HG03520 (cell line): ENCODE results near the gene CLDN24.

ENCODE experiments used
- ATAC-seq: cut with Tn5 transposase; IDR thresholded peaks from one replicate; pipeline ENCODE4 v1.9.1; 2021; ENCODE audit warnings: mild to moderate bottlenecking, moderate library complexity; ENCODE audit not compliant: unreplicated experiment

CLDN24 gene

DNA sequence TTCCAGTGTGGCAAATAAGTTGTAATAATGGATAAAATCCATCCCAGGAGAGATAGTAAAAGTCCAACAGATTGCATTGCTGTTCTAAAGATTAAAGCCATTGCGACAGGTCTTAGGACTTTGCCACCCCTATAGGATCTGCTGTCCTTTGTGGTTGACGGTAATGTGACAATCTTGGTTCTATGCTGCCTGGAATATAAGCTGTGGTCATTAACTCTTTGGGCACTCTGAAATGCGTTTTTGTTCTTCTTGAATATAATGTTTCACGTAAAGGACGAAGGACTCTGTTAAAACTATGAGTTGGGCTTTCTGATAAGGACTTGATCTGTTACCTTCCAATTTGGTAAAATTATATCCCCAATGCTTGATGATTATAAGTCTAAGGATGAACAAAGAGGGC lies at the start of gene CLDN24:
Gene CLDN24 (minus strand): TSS at position 101 of the 400 bp plus-strand sequence. CDS start 0 bp downstream, at position 101.
- no peak for ATAC-seq

DNA sequence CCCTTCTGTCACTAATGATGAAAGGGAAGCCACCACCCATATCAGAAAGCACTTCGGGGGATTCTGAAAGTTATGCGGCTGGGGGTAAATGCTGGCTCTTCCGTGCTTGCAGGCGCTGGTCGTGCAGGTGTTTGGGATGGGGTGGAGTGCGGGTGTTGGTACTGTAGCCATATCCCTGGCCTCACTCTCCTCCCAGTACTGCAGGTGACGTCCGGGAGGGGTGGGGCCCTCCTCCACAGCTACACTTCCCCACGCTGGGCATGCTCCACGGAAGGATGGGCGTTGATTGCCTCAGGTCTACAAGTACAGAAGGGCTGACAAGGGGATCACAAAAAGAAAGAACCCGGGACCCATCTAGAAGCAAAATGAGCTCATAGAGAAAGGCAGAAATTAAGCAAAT lies 48.6 kb upstream of the CLDN24 start:
- ATAC-seq: no peak

DNA sequence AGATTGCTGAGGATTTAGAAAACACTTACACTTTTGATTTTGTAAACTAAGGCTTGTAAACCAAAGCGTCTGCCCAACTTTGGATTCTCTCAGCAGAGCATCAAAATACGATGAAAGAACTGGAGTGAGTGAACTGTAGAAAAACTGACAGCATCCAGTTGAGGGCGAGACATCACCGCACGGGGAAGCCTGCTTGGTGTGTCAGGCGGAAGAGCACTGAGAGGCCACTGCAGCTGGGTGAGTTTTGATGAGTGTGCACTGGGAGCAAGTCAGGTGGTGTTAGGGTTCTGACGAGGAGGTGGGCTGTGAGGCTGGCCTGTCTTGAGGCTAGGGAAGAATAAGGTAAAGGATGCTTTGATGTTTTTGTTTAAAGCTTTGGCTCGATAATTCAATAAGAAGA lies 46.8 kb upstream of the CLDN24 start:
- ATAC-seq: no peak

DNA sequence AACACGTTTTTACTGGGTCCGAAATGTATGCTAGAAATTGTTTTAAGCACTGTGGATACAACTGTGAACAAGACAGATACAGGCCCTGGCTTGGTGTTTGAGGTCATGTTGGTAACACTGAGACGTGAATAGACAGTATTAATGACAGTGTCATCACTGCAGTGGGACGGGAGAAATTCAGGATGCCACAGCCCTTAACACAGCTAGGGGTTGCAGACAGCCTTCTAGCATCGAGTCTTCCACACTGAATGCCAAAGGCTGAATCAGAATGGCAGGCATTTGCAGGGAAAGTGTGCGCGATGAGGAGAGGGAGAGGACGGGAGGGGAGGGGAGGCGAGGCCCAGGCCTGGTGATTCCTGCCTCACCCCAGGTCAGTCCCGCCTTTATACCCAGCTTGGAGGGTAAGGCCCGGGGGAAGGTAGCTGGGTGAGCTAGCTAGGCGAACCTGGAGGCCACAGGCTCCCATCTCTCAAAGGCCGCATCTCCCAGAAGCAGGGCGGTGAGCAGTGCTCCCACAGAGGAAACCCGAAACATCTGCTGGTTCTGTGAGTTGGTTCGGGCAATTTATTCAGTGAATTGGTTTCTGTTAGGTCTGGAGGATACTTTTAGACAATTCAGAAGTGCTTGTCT lies 44.1 kb upstream of the CLDN24 start:
- ATAC-seq: no peak

DNA sequence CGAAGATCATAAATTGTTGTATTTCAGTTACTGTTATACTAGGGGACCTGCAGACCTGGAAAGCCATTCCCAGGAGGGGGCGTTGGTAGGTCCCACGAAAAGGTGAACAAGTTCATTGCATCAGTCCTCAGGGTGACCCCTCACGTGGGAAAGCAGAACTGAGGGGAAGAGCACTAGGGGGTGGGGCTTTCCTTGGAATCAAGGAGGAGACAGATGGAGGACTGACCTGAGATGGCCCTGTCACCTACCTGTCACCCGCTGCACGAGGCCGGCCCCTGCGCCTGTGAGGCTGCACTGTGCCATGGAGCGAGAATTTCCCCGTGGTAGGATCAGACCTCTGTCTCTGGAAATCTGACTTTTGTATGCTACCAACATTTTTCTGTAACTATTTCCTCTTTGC lies 41.8 kb upstream of the CLDN24 start:
- no peak for ATAC-seq

DNA sequence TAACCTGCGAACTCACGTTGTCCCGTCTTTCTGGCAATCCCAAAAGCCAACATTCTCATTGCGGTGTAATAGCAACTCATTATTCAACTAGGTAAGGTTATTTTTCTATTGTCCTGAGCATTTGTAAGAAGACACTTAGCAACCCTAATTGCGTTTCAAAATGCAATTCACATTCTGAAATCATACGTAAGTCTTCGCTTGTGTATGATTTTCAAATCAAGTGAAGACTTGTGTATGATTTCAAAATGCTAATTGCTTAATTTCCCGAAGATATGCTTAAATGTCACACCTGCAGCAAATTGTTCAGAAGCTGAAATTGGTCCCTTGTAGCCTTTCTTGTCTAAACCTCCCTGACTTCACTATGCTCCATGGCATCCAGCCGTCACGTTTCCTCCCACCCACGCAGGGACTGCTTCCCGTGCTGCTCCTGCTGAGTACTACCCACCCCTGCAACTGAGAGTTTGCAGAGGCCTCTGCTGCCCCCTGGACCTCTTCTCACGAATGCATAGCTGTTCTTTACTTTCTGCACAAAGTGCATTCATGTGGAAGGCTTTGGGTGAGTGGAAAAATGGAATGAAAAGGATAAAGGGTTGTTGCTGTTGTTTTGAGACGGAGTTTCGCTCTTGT lies 40.8 kb upstream of the CLDN24 start:
- ATAC-seq: no peak

DNA sequence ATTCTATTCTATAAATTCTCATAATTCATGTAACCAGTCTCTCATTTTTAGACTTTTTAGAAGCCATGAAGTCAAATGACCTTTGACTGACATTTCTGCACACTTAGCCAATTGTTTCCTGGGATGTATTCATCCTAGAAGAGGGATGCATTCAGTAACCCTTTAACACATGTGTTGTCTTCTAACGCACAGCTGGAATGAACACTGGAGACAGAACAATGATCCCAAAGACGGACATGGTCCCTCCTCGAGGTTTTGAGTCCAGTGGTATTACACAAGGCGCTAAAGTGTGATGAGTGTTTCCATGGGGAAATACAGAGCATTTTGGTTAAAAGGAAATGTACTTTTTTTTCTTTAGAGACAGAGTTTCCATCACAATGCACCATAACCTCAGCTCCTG lies 39.8 kb upstream of the CLDN24 start:
- no peak for ATAC-seq

DNA sequence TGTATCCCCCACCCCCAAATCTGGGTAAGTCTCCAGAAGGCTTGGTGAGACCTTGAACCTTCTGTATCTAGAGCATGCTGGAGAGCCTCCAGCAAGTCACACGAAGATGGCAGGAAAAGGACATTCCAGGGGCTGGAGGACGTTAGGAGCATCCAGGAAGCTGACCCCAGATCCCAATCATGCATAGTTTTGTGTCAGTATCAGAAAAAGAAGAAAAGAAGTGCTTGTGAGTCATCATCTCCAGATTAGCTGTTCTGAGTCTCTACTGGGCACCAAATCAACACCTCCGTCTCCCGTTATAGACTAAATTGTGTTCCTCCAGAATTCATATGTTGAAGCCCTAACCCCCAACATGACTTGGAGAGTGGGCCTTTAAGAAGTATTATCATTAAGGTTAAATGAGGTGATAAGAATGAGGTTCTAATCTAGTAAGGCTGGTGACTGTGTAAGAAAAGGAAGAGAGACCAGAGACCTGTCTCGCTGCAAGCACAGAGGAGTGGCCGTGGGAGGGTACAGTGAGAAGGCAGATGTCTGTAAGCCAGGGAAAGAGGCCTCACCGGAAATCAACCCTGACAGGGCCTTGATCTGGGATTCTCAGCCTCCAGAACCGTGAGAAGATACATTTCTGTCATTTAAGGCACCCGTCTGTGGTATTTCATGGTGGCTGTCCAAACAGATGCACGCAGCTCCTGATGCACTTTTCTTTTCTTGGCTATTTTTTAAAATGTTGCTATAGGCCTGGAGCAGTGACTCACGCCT lies 38.1 kb upstream of the CLDN24 start:
- ATAC-seq: no peak

DNA sequence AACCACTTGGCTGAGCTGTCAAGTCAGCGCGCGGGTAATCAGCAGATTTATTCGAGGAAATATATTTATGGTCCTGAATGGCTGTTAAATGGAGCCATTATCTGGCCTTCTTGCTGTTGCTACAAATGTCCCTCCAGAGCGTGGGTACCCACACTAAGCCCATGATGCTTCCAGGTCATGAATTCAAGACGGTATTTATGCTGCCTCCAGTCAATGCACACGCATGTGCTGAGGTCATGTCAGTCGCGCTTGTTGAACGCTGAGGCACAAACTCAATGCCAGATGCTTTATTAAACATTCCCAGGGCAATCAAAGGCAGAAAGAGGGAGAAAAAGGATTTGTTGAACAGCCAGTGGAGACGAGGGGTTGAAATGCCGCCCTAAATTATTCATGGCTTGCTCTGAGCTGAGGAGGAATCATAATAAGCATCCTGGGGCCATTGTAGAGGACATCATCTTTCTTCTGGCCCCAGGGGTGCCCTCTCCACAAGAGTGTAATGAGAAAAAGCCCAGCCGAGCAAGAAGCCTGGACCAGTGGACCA lies 36.1 kb upstream of the CLDN24 start:
- no peak for ATAC-seq

DNA sequence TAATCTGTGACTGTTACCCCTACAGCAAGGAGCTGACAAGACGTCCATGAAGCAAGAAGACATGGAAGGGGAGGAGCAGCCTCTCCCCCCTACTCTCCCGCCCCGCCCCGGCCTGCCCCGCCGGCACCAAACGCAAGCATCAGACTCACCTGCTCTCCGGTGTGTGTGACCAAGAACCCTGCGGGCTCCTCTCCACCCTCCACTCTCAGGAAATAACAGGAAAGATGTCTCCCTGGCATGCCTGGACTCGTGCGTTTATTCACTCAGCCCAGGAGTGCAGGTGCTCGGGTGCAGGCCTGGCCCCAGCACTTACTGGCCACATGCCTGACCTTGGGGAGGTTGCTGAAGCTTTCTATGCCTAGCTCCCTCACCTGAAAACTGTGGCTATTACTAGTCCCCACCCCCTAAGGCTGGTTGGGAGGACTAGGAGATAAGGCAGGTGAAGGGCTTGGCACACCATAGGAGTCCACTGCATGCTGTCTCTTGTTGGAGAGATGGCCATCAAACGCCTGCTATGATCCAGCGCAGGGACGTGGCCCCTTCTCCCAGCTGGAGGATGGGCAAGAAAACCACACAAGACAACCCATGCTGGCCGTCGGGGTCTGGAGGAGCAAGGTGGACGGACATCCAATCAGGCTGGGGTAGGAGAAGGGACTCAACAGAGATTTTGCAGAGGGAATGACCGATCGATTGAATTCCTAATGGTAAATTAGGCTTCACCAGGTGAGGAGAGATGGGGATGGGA lies 34.9 kb upstream of the CLDN24 start:
- no peak for ATAC-seq

DNA sequence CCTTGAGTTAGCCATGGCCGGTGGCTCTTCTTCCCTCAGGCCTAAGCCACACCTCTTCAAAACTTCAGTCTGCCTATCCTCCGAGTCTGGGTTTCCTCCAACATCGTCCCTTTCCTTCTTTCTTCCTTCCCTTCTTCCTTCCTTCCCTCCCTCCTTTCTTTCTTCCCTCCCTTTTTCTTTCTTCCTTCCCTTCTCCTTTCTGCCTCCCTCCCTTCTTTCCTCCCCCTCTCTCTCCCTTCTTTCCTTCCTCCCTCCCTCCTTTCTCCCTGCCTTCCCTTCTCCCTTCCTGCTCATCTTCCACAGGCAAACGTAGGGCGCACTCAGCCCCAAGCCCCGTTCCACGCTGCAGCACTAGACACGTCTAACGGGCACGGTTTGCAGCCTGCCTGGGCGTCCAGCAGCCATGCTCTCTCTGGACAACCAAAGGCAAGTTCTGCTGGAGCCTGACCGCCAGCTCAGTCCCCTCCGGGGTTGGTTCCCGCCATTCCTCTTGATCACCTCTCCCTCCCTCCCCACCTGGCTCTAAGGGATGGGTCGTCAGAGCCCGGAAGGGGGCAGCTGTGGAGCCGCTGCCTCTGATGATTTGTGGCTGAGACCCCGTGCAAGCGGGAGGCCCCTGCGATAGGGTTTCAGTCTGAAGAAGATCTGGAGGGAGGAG lies 34.1 kb upstream of the CLDN24 start:
- no peak for ATAC-seq

DNA sequence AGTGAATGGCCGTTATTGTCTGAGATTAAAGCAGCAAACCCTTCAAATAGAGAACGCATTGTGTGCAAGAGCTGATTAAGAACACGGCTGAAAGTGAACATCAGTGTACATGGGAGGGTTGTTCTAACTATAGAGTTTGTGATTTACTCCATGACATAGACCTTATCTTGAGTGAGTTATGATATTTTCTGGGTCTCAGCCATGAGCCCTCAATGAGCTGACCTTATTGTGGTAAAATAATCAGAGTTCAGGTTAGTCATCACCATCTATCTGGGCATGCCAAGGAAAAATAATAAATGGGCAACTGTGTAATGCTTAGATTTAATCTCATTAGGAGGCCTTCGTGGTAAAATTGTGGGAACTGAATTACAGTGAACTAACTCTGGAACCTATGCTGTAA lies 33.2 kb upstream of the CLDN24 start:
- ATAC-seq: no peak

DNA sequence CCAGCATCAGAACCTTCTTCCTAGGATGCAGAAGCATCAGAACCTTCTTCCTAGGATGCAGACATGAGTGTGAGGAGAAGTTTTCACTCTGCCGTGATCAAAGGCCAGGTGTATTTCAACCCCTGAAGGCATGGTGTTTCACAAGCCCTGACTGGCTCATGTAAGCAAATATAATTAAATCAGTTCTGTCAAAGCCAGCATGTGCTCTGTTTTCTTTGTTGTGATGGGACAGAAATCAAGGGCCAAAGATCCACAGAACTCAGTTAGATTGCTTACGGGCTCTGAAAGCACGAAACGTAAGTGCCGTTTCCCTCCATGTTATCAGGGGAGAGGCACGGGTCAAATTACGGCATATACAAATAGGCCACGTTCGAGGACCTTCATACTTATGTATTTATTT lies 32.0 kb upstream of the CLDN24 start:
- no peak for ATAC-seq

DNA sequence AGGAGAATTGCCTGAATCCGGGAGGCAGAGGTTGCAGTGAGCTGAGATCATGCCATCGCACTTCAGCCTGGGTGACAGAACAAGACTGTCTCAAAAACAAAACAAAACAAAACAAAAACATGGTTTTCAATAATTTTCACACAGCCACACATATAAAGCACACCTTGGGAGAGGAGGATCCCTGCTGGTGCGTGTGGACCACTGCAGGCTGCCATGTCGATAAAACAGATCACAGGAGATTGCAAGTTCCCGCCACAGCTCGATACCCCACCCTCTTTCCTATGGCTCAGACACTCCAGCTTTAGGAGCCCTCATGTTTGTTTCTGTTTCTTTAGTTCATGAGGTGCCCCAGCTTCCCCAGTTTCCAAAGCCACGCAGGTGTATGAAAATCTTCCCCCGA lies 31.3 kb upstream of the CLDN24 start:
- ATAC-seq: no peak

DNA sequence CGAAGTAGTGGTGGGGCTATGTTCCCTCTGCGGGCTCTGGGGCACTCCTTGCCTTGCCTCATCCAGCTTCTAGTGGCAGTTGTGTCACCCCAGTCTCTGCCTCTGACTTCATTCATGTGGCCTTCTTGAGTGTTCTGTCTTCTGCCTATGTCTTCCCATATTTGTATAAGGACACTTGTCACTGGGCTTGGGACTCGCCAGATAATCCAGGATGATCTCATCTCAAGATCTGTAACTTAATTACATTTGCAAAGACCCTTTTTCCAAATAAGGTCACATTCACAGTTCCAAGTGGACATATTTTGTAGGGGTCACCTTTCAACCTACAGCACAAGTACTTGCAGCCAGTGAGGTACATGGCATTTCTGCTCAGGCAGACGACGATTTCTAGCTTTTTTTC lies 30.3 kb upstream of the CLDN24 start:
- no peak for ATAC-seq

DNA sequence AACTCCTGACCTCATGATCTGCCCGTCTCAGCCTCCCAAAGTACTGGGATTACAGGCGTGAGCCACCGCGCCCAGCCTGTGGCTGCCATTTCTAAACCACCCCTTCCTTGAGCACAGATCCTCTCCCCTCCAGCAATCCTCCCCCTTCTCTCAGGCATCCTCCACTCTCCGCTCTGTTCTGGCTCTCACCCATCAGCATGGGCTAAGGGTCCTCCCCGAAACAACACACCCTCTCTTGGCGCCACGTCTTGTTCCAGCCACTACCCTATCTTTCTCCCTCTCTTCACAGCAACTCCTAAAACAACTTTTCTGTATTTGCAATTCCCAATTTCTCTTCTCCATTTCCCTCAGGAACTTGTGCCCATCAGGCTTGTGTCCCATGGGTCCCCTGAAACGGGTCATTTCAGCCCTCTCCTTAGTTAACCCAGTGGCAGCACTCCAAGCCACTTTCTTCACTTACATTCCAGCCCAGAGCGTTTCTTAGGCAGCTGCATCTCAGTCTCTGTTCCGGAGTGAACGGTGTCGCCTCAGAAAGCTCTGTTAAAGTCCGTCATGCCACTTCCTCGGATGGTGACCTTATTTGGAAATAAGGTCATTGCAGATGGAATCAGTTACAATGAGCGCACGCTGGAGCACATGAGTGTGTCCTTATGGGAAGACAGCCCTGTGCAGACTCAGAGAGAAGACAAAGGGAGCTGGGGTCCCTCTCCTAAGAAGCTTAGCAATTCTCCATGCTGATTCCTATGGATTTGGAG lies 28.3 kb upstream of the CLDN24 start:
- no peak for ATAC-seq

DNA sequence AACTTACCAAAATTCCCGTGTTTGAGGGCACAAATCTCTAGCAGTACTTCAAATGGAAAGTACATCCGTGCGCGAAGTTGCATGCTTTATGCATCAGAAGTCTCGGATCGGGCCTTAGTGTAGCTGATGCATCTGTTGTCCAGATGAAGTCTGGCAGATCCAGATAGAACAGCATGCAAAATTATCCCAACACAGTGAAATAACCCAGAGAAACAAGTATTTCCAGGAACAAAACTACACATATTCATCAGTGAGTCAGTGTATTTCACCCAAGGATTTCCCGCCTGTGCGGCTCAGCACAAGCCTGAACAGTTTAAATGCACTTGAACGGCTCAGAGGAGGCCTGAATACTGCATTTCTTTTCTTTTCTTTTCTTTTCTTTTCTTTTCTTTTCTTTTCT lies 27.4 kb upstream of the CLDN24 start:
- no peak for ATAC-seq

DNA sequence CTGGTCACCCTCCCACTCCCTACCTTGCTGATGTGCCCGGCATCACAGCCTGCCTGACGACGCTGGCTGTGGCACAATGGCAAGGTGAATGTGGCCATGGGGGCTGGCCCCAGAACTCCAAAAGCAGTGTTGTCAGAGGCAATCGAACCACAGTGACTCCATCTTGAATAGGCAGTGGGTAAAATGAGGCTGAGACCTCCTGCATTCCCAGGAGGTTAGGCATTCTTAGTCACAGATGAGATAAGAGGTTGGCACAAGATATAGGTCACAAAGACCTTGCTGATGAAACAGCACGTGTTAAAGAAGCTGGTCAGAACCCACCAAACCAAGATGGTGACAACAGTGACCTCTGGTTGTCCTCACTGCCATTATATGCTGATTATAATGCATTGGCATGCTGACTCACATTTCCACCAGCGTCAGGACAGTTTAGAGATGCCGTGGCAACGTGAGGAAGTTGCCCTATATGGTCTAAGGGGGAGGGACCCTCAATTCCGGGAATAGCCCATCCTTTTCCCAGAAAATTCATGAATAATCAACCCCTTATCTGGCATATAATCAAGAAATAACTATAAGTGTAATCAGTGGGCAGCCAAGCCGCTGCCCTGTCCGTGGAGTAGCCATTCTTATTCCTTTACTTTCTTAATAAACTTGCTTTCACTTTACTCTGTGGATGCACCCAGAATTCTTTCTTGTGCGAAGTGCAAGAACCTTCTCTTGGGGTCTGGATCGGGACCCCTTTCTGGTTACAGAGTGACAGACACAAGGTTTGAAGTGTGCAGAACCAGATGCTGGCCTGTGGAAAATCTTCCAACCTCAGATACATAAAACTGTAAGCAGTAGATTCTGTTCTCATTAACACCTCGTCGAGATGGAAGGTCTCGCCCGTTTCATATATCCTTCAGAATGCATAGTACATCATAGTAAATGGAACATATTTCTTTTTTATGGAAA lies 26.8 kb upstream of the CLDN24 start:
- no peak for ATAC-seq

DNA sequence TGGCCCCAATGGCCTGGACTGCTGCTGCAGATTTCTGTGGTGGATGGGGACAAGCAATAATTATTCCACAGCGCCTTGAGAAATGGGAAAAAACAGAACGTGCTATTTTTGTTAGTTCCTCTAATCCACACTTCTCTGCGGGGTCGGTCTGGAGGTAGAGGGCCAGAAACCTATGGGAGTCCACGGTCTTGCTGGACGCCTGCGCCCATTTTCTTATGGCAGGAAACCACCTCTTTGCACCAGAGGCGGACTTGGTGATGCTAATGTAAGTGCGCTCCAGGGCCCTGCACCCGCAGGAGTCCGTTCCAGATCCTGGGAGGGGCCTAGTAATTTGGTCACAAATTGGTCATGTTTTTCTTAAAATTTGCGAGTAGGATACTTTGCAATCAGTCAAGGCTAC lies 25.9 kb upstream of the CLDN24 start:
- no peak for ATAC-seq
